ENCODE data around the gene REM2.
"Not testable (repeated sequence)": the region's sequence is repeated elsewhere in the genome, so short reads cannot be mapped to it uniquely, and the experiment has no call there.

Gene REM2

DNA sequence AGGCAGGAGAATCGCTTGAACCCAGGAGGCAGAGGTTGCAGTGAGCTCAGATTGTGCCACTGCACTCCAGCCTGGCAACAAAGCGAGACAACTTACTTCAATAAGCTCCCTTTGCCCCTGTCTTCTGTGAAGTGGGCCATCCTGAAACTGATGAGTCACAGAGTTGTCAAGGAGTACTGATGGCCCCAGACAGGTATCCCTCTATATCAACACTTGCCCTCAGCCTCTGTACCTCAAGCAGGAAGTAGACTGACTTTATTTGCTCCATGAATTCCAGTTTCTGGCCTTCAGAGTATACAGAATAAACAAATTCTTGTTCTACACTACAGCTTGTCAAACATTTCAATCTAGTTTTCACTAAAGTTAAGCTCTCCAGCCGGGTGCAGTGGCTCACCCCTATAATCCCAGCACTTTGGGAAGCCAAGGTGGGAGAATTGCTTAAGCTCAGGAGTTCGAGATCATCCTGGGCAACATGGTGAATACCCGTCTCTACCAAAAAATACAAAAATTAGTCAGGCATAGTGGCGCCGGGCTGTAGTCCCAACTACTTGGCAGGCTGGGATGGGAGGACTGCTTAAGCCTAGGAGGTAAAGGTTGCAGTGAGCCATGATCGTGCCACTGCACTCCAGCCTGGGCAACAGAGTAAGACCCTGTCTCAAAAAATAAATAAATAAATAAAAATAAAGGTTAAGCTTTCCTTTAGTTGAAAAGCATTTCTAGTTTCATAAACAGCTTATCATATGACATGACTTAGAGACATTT lies 27.9 kb upstream of the REM2 start:
- no peak overlapping the region for H3K27ac ChIP-seq (ENCODE audit: low read length)
- H3K27me3 ChIP-seq (ENCODE audit: low read depth, low read length) = no peaks in the 10 kb centered on the region
- no peaks in the 10 kb centered on the region for H3K79me2 ChIP-seq (ENCODE audit: low read length)
- no peaks in the 10 kb centered on the region for H4K20me1 ChIP-seq (ENCODE audit: insufficient read depth, low read length)
- TF ChIP-seq, protein P1, sequence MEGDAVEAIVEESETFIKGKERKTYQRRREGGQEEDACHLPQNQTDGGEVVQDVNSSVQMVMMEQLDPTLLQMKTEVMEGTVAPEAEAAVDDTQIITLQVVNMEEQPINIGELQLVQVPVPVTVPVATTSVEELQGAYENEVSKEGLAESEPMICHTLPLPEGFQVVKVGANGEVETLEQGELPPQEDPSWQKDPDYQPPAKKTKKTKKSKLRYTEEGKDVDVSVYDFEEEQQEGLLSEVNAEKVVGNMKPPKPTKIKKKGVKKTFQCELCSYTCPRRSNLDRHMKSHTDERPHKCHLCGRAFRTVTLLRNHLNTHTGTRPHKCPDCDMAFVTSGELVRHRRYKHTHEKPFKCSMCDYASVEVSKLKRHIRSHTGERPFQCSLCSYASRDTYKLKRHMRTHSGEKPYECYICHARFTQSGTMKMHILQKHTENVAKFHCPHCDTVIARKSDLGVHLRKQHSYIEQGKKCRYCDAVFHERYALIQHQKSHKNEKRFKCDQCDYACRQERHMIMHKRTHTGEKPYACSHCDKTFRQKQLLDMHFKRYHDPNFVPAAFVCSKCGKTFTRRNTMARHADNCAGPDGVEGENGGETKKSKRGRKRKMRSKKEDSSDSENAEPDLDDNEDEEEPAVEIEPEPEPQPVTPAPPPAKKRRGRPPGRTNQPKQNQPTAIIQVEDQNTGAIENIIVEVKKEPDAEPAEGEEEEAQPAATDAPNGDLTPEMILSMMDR (IDR thresholded peaks at IDR 0.05; ENCODE audit: low read depth, low read length) = no peak
- no peak for TF ChIP-seq EZH2phosphoT487 (IDR thresholded peaks at IDR 0.05; ENCODE audit: low read depth)
- H2AFZ ChIP-seq (ENCODE audit: low read depth, low read length) = no peak overlapping the region
- H3K9me3 ChIP-seq (ENCODE audit: insufficient read depth, low read length) = no peaks in the 10 kb centered on the region
- no peak overlapping the region for H3K4me3 ChIP-seq (ENCODE audit: low read length)
- H3K4me2 ChIP-seq (ENCODE audit: low read length) = no peak overlapping the region
- no peaks in the 10 kb centered on the region for H3K36me3 ChIP-seq (replicated peaks; ENCODE audit: low read depth, low read length)
- H3K9ac ChIP-seq (ENCODE audit: low read length) = no peak overlapping the region
- H3K4me1 ChIP-seq (ENCODE audit: low read length) = peaks cover 12% of the 10 kb centered on the region

DNA sequence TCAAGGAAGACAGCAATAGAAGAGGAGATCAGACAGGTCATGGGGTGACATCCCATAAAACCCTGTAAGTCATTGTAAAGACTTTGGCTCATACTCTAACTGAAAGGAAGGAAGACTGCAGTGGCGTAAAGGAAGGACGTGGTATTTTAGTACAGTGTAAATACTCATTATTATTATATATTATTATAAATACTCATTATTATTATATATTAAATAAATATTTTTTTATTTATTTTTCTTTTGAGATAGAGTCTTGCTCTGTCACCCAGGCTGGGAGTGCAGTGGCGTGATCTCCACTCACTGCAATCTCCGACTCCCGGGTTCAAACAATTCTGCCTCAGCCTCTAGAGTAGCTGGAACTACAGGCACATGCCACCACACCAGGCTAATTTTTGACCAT lies 26.6 kb upstream of the REM2 start:
- Histone ChIP-seq H3K4me2 (ENCODE audit: low read length) (no peak overlapping the region), H3K4me1 (ENCODE audit: low read length) (peaks cover 12% of the 10 kb centered on the region), H3K4me3 (ENCODE audit: low read length) (no peak overlapping the region), H3K27ac (ENCODE audit: low read length) (no peak overlapping the region), H4K20me1 (ENCODE audit: insufficient read depth, low read length) (no peaks in the 10 kb centered on the region), H3K79me2 (ENCODE audit: low read length) (no peaks in the 10 kb centered on the region), H3K27me3 (ENCODE audit: low read depth, low read length) (no peaks in the 10 kb centered on the region), H3K9ac (ENCODE audit: low read length) (no peak overlapping the region), H3K36me3 (replicated peaks; ENCODE audit: low read depth, low read length) (no peaks in the 10 kb centered on the region), H2AFZ (ENCODE audit: low read depth, low read length) (no peak overlapping the region), H3K9me3 (ENCODE audit: insufficient read depth, low read length) (no peaks in the 10 kb centered on the region)
- no peak for TF ChIP-seq EZH2phosphoT487 (IDR thresholded peaks at IDR 0.05; ENCODE audit: low read depth)
- TF ChIP-seq, protein P1 (IDR thresholded peaks at IDR 0.05; ENCODE audit: low read depth, low read length) = no peak

DNA sequence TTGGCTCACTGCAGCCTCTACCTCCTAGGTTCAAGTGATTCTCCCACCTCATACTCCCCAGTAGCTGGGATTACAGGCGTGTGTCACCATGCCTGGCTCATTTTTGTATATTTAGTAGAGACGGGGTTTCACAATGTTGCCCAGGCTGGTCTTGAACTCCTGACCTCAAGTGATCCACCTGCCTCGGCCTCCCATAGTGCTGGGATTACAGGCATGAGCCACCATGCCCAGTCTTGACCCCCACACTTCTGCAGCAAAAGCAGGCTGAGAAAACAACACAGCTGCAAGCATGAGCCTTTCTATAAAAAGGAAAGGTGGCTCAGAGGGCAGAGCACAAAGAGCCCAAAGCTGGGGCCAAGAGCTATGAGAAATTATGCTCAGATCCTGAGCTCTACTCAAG lies 22.6 kb upstream of the REM2 start:
- H3K9ac ChIP-seq (ENCODE audit: low read length); H3K36me3 ChIP-seq (replicated peaks; ENCODE audit: low read depth, low read length); H3K4me1 ChIP-seq (ENCODE audit: low read length); H3K27me3 ChIP-seq (ENCODE audit: low read depth, low read length); H3K4me2 ChIP-seq (ENCODE audit: low read length); H3K79me2 ChIP-seq (ENCODE audit: low read length); H2AFZ ChIP-seq (ENCODE audit: low read depth, low read length); H4K20me1 ChIP-seq (ENCODE audit: insufficient read depth, low read length); H3K27ac ChIP-seq (ENCODE audit: low read length); H3K4me3 ChIP-seq (ENCODE audit: low read length); H3K9me3 ChIP-seq (ENCODE audit: insufficient read depth, low read length): not testable (repeated sequence)

DNA sequence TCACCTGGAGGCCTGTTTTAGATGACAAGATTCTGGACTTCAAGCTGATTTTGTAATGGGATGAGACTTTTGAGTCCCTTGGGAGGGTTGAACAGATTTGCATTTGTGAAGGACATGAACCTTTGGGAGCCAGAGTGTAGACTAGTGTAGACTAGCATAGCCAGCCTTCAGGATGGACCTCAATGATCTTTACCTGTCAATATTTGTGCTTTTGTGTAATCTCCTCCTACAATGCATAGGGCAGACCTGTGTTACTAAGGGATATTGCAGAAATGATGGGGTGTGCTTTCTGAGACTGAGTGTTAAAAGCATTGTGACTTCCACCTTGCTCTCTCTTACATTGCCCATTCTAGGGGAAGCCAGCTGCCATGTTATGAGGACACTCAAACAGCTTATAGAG lies 21.4 kb upstream of the REM2 start:
- no peaks in the 10 kb centered on the region for H3K79me2 ChIP-seq (ENCODE audit: low read length)
- H3K36me3 ChIP-seq (replicated peaks; ENCODE audit: low read depth, low read length) = no peaks in the 10 kb centered on the region
- no peak overlapping the region for H3K4me2 ChIP-seq (ENCODE audit: low read length)
- no peaks in the 10 kb centered on the region for H3K27me3 ChIP-seq (ENCODE audit: low read depth, low read length)
- H4K20me1 ChIP-seq (ENCODE audit: insufficient read depth, low read length) = no peaks in the 10 kb centered on the region
- H3K27ac ChIP-seq (ENCODE audit: low read length) = no peak overlapping the region
- H2AFZ ChIP-seq (ENCODE audit: low read depth, low read length) = no peak overlapping the region
- peaks cover 8% of the 10 kb centered on the region; the same call in 1 of the 2 replicates for H3K4me1 ChIP-seq (ENCODE audit: low read length)
- H3K4me3 ChIP-seq (ENCODE audit: low read length) = no peak overlapping the region
- H3K9ac ChIP-seq (ENCODE audit: low read length) = no peak overlapping the region
- TF ChIP-seq, protein P1 (IDR thresholded peaks at IDR 0.05; ENCODE audit: low read depth, low read length) = no peak
- TF ChIP-seq EZH2phosphoT487 (IDR thresholded peaks at IDR 0.05; ENCODE audit: low read depth) = no peak
- H3K9me3 ChIP-seq (ENCODE audit: insufficient read depth, low read length) = no peaks in the 10 kb centered on the region
